ENCODE measurements around the gene AAMP. TPM values are rescaled to one million over a fixed set of nuclear protein-coding genes. Genes with fewer than 3 reads are reported as not detected.

The AAMP gene
- total RNA-seq, 1 donor from 2014 or later: 119 TPM

- TF ChIP-seq, protein P1, sequence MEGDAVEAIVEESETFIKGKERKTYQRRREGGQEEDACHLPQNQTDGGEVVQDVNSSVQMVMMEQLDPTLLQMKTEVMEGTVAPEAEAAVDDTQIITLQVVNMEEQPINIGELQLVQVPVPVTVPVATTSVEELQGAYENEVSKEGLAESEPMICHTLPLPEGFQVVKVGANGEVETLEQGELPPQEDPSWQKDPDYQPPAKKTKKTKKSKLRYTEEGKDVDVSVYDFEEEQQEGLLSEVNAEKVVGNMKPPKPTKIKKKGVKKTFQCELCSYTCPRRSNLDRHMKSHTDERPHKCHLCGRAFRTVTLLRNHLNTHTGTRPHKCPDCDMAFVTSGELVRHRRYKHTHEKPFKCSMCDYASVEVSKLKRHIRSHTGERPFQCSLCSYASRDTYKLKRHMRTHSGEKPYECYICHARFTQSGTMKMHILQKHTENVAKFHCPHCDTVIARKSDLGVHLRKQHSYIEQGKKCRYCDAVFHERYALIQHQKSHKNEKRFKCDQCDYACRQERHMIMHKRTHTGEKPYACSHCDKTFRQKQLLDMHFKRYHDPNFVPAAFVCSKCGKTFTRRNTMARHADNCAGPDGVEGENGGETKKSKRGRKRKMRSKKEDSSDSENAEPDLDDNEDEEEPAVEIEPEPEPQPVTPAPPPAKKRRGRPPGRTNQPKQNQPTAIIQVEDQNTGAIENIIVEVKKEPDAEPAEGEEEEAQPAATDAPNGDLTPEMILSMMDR (conservative IDR thresholded peaks at IDR 0.05; ENCODE audit: low read depth, low read length): no peak
- no peak overlapping the region for H3K4me3 ChIP-seq (ENCODE audit: low read depth, low read length)
- DNase-seq (ENCODE audit: low read depth): no peak
These were observed 25.7 kb downstream of the AAMP start for GRCh38 chr2:218244204-218244603.

GRCh38 chr2:218238887-218239286 lies 31.1 kb downstream of the AAMP start:
- no peak for DNase-seq (ENCODE audit: low read depth)
- no peak overlapping the region for H3K4me3 ChIP-seq (ENCODE audit: low read depth, low read length)
- TF ChIP-seq, protein P1 (conservative IDR thresholded peaks at IDR 0.05; ENCODE audit: low read depth, low read length): no peak

DNA sequence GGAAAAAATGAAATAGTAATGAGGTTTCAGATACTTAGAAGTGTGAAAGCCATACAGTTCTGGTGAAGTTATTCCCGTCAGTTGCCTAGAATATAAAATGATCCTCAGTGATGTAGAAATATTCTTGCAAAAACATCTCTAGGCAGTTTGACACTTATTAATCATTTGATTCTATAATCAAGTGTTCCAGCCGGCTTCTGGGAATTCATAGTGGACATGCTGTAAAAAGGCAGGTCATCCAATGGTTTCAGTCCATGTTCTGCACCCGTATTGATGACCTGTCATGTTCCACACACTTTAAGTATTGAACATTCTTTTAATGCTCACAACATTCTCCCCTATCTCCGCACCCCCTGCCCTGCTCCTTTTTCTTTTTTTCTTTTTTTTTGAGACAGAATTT lies 33.1 kb downstream of the AAMP start:
- TF ChIP-seq, protein P1 (conservative IDR thresholded peaks at IDR 0.05; ENCODE audit: low read depth, low read length): no peak
- no peak overlapping the region for H3K4me3 ChIP-seq (ENCODE audit: low read depth, low read length)
- no peak for DNase-seq (ENCODE audit: low read depth)

DNA sequence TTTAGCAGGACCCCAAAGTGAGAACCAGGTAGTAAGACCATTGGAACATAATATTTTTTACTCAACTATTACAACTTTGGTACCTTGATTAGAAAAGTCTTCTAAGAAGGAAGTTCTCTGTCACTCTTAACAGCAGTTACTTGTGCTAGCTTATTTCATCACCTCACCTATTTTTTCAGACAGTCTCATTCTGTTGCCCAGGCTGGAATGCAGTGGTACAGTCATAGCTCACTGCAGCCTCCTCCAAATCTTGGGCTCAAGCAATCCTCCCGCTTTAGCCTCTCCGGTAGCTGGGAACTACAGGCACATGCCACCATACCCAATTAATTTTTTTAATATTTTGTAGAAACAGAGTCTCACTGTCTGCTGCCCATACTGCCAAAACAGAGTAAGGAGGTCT lies 34.9 kb downstream of the AAMP start:
- TF ChIP-seq, protein P1 (conservative IDR thresholded peaks at IDR 0.05; ENCODE audit: low read depth, low read length): no peak
- no peak overlapping the region for H3K4me3 ChIP-seq (ENCODE audit: low read depth, low read length)
- DNase-seq (ENCODE audit: low read depth): no peak

DNA sequence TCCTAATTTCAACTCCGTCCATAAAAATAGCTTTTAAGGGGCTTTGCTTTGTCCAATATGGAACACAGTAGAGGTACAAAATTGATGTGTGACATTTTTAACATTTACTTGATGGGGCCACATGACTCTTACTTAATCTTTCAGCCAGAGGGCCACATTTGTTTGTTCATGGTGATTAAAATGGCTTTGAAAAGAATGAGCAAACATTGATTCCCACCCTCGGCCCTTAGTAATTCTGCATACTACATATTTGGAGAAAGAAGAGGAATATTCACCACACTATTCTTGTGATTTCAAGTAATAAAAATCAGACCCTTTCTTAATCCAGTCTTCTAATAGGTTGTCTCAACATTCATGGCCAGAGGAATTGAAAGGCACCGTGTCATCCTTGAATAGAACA lies 35.4 kb downstream of the AAMP start:
- TF ChIP-seq, protein P1 (conservative IDR thresholded peaks at IDR 0.05; ENCODE audit: low read depth, low read length): no peak
- H3K4me3 ChIP-seq (ENCODE audit: low read depth, low read length): no peak overlapping the region
- no peak for DNase-seq (ENCODE audit: low read depth)

DNA sequence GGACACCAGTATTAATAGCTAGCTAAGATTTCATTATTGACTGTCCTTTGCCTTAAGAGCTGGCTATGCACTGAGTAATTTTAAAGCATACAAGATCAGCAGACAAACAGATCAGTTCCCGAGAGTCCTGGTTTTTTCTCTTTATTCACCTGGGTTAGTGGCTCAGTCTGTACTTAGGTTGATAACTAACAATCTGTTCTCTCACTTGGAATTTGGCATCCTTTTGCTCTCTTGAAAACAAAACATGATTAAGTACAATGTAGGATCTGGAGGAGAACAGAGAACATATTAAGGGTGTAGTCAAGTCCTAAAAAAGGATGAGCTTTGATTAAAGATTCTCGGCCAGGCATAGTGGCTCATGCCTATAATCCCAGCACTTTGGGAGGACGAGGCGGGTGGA lies 36.4 kb downstream of the AAMP start:
- H3K4me3 ChIP-seq (ENCODE audit: low read depth, low read length): no peak overlapping the region
- TF ChIP-seq, protein P1 (conservative IDR thresholded peaks at IDR 0.05; ENCODE audit: low read depth, low read length): no peak
- DNase-seq (ENCODE audit: low read depth): no peak

DNA sequence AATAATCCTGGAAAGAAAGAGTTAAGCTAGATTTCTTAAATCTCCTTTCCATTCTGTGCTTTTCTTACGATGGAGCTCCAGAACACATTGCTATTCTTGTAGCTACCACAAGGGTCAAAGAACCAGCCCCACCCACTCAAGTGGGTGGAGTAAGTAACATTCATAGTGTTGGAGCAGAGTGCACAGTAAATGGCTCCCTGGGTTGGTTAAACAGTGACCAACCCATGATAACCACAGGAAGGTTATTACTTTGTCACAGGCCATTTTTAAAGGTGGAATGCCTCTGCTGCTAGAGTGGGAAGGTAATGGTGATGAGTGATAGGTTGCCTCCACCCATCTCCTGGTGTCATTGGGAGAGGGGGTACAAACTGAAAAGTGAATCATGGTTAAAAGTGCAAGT lies 39.1 kb downstream of the AAMP start:
- DNase-seq (ENCODE audit: low read depth): peak; percentile 62
- TF ChIP-seq, protein P1 (conservative IDR thresholded peaks at IDR 0.05; ENCODE audit: low read depth, low read length): peak; percentile 62
- H3K4me3 ChIP-seq (ENCODE audit: low read depth, low read length): no peak overlapping the region

All from epithelial cell of proximal tubule (primary cell).